Right ventricle myocardium superior (tissue), 1 donor: ENCODE results near the gene STXBP2. TPM values are rescaled to one million over a fixed set of nuclear protein-coding genes. Genes with fewer than 3 reads are reported as not detected.

Experiments used
- ATAC-seq: fragments of 200-7000 bp; cut with Tn5 transposase; one replicate; pipeline ENCODE4 v1.9.1; 2020; ENCODE audit warnings: mild to moderate bottlenecking; ENCODE audit not compliant: poor library complexity
- DNase-seq: peaks from one replicate; pipeline ENCODE4 v3.0.0-alpha.2; 2020
- intact Hi-C: fragments of 100-400 bp; cut with DNase I; formaldehyde crosslinking; loops from one replicate; pipeline ENCODE4 v1.11.2; 2022
- microRNA-seq: library from miRNA; unstranded; fragments of <30 nt; microRNA quantifications from one replicate; pipeline ENCODE4 v1.2.0, GENCODE V29; 2020
- total RNA-seq: library from RNA; stranded (reverse); fragmentation: NEBNext Ultra II Directional; extraction: Animal tissue kit (Norgen Biotek cat#: 25700); gene quantifications from one replicate; pipeline ENCODE4 v1.2.1, GENCODE V29; 2021
- donor health status: DM: no; HTN: yes; CAD: no; lungs with severe emphysema.

Gene STXBP2
- total RNA-seq, 1 donor from 2014 or later, result 7.0 TPM

GRCh38 chr19:7689165-7689564 is 52.3 kb downstream of the STXBP2 start:
- ATAC-seq (no peak), DNase-seq (no peak)
- intact Hi-C loops, result no loop called here

DNA sequence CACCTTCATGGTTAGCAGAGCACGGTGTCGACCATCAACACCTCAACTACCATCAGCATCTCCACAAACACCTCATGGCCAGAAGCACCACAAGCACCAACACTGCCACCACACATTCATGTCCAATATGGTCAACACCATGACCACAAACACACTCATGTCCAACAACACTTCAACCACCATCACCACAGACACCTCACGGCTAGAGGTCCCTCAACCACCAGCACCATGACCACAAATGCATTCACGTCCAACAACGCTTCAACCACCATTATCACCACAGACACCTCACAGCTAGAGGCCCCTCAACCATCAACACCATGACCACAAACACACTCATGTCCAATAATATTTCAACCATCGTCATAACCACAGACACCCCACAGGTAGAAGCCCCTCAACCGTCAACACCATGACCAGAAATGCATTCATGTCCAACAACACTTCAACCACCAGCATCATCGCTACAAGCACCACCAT is 53.9 kb downstream of the STXBP2 start:
- ATAC-seq (no peak), DNase-seq (no peak)
- intact Hi-C loops, result no loop called here

- DNase-seq, result no peak
- ATAC-seq, result no peak
- intact Hi-C loops, result no loop called here
Observed at GRCh38 chr19:7691497-7691896, 54.6 kb downstream of the STXBP2 start.

GRCh38 chr19:7692417-7693088 is 55.6 kb downstream of the STXBP2 start:
- ATAC-seq (no peak), DNase-seq (no peak)
- intact Hi-C loops, result no loop called here

GRCh38 chr19:7694499-7694898 is 57.6 kb downstream of the STXBP2 start:
- DNase-seq, result no peak
- intact Hi-C loops, result no loop called here
- no peak for ATAC-seq

Small RNA genes lying within 50 kb of the gene (microRNA-seq; reads per million reads assigned to microRNA genes)
- not detected for gene MIR6792

Other genes starting within 250 kb of the STXBP2 start
- 0.97 TPM for gene PEX11G, start 148.1 kb upstream of the STXBP2 start, total RNA-seq
- 92.1 TPM for gene ZNF358, start 121.0 kb upstream of the STXBP2 start, total RNA-seq
- gene MCOLN1, start 114.5 kb upstream of the STXBP2 start, total RNA-seq, result 17.5 TPM
- gene PNPLA6, start 101.4 kb upstream of the STXBP2 start, total RNA-seq, result 50.4 TPM
- gene CAMSAP3, start 41.2 kb upstream of the STXBP2 start, total RNA-seq, result 1.0 TPM
- 23.5 TPM for gene XAB2, start 7.6 kb upstream of the STXBP2 start, total RNA-seq
- 208 TPM for gene PET100, start 7.3 kb upstream of the STXBP2 start, total RNA-seq
- gene PCP2, start 3.4 kb upstream of the STXBP2 start, total RNA-seq, result 3.9 TPM
- 0.48 TPM for gene RETN, start 31.9 kb downstream of the STXBP2 start, total RNA-seq
- gene MCEMP1, start 40.0 kb downstream of the STXBP2 start, total RNA-seq, result 0.67 TPM
- gene TRAPPC5, start 43.7 kb downstream of the STXBP2 start, total RNA-seq, result 116 TPM
- gene FCER2, start 65.0 kb downstream of the STXBP2 start, total RNA-seq, result 0.56 TPM
- gene CLEC4G, start 95.0 kb downstream of the STXBP2 start, total RNA-seq, result 1.1 TPM
- 11.4 TPM for gene CD209, start 110.4 kb downstream of the STXBP2 start, total RNA-seq
- not detected for gene CLEC4M, start 126.1 kb downstream of the STXBP2 start, total RNA-seq
- 19.4 TPM for gene EVI5L, start 193.1 kb downstream of the STXBP2 start, total RNA-seq
- gene PRR36, start 237.3 kb downstream of the STXBP2 start, total RNA-seq, result 0.08 TPM